HepG2 (cell line): ENCODE data around the gene CFAP90.

ENCODE experiments used
- AKAP8 ChIP-seq: sonication (generic); formaldehyde crosslinking; IDR thresholded peaks from 2 replicates; pipeline ENCODE4 v1.5.1; 2020; ENCODE audit warnings: mild to moderate bottlenecking, missing genetic modification reagents
- ARID2 ChIP-seq: sonication (generic); formaldehyde crosslinking; IDR thresholded peaks from 2 replicates; pipeline ENCODE4 v1.8.1; 2022; ENCODE audit warnings: mild to moderate bottlenecking, missing genetic modification reagents, borderline replicate concordance
- KAT8 ChIP-seq: IDR thresholded peaks from 2 replicates; pipeline ENCODE4 v1.6.1; 2016; ENCODE audit warnings: missing genetic modification reagents, missing compliant biosample characterization
- PCBP2 ChIP-seq: fragments of 200-400 bp; formaldehyde crosslinking; optimal IDR thresholded peaks from 2 replicates; pipeline ENCODE3; 2018; ENCODE audit warnings: low read length, low read depth; ENCODE audit not compliant: poor library complexity, severe bottlenecking
- POLR2A ChIP-seq, 2 experiments: IDR thresholded peaks; 2 replicates each; pipeline ENCODE4 v1.6.1; 2011; ENCODE audit warnings: low read depth in 2 of 2, low read length in 2 of 2, mild to moderate bottlenecking in 1 of 2, moderate library complexity in 1 of 2; ENCODE audit not compliant: insufficient read depth in 1 of 2
- ZBTB7A ChIP-seq: sonication (generic); formaldehyde crosslinking; IDR thresholded peaks from 2 replicates; pipeline ENCODE4 v1.8.0; 2022; ENCODE audit warnings: mild to moderate bottlenecking, missing genetic modification reagents
- ZNF263 ChIP-seq: sonication (generic); formaldehyde crosslinking; IDR thresholded peaks from 2 replicates; pipeline ENCODE4 v1.4.0; 2020; ENCODE audit warnings: missing genetic modification reagents
- ZNF547 ChIP-seq: sonication (generic); formaldehyde crosslinking; IDR thresholded peaks from 2 replicates; pipeline ENCODE4 v1.5.1; 2020; ENCODE audit warnings: mild to moderate bottlenecking, missing genetic modification reagents
- TF ChIP-seq, protein P1 (sequence below): sonication (generic); formaldehyde crosslinking; IDR thresholded peaks from 2 replicates; pipeline ENCODE4 v1.4.0; 2020; ENCODE audit warnings: mild to moderate bottlenecking, missing genetic modification reagents

- TF ChIP-seq ZNF547 (CRISPR knock-in tag) (no peak), ZBTB7A (no peak), ZNF263 (no peak), POLR2A (IDR thresholded peaks at IDR 0.05; ENCODE audit: insufficient read depth in 1 of 2, low read depth in 2 of 2, low read length in 2 of 2) (no peak), ARID2 (CRISPR knock-in tag) (no peak), PCBP2 (no peak), AKAP8 (CRISPR knock-in tag) (no peak), KAT8 (CRISPR knock-in tag) (no peak)
- TF ChIP-seq, protein P1, sequence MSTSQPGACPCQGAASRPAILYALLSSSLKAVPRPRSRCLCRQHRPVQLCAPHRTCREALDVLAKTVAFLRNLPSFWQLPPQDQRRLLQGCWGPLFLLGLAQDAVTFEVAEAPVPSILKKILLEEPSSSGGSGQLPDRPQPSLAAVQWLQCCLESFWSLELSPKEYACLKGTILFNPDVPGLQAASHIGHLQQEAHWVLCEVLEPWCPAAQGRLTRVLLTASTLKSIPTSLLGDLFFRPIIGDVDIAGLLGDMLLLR: no peak
These were observed 37.9 kb downstream of the CFAP90 start for GRCh38 chr5:7813007-7813406.
